IMR-90 (cell line): ENCODE data around the gene CIROP.

ENCODE experiments used
- BHLHE40 ChIP-seq: fragments of 150-350 bp; IDR thresholded peaks from 2 replicates; pipeline ENCODE4 v1.6.1; 2016; ENCODE audit warnings: mild to moderate bottlenecking, low read depth, low read length
- CEBPB ChIP-seq: IDR thresholded peaks from 2 replicates; pipeline ENCODE4 v1.6.1; 2012; ENCODE audit warnings: low read depth, low read length, improper control_type of control experiment
- CHD1 ChIP-seq: IDR thresholded peaks from 2 replicates; pipeline ENCODE4 v1.6.1; 2012; ENCODE audit warnings: low read depth, low read length, improper control_type of control experiment
- MAZ ChIP-seq: IDR thresholded peaks from 2 replicates; pipeline ENCODE4 v1.6.1; 2012; ENCODE audit warnings: low read depth, mild to moderate bottlenecking, low read length, improper control_type of control experiment, moderate library complexity, borderline replicate concordance
- MXI1 ChIP-seq: IDR thresholded peaks from 2 replicates; pipeline ENCODE4 v1.6.1; 2012; ENCODE audit warnings: low read depth, mild to moderate bottlenecking, low read length, moderate library complexity, borderline replicate concordance
- POLR2A ChIP-seq: IDR thresholded peaks from 2 replicates; pipeline ENCODE4 v1.6.1; 2012; ENCODE audit warnings: mild to moderate bottlenecking, low read depth, low read length
- RAD21 ChIP-seq: IDR thresholded peaks from 2 replicates; pipeline ENCODE4 v1.6.1; 2012; ENCODE audit warnings: low read length, improper control_type of control experiment
- RCOR1 ChIP-seq: IDR thresholded peaks from 2 replicates; pipeline ENCODE4 v1.6.1; 2012; ENCODE audit warnings: mild to moderate bottlenecking, low read length, improper control_type of control experiment; ENCODE audit not compliant: insufficient replicate concordance
- SMC3 ChIP-seq: fragments of 150-350 bp; IDR thresholded peaks from 2 replicates; pipeline ENCODE4 v1.6.1; 2016; ENCODE audit warnings: low read depth, mild to moderate bottlenecking, antibody characterized with exemption, low read length, moderate library complexity
- USF2 ChIP-seq: fragments of 150-350 bp; IDR thresholded peaks from 2 replicates; pipeline ENCODE4 v1.6.1; 2017; ENCODE audit warnings: mild to moderate bottlenecking, antibody characterized with exemption, low read length, low read depth
- TF ChIP-seq, protein P1 (sequence below): conservative IDR thresholded peaks from 2 replicates; pipeline ENCODE4 v1.5.1; 2012; ENCODE audit warnings: mild to moderate bottlenecking, low read depth, low read length, improper control_type of control experiment
- TF ChIP-seq, protein P2 (sequence below): fragments of 150-350 bp; IDR thresholded peaks from 2 replicates; pipeline ENCODE4 v1.6.1; 2016; ENCODE audit warnings: low read depth, mild to moderate bottlenecking, low read length, moderate library complexity, borderline replicate concordance

- TF ChIP-seq, protein P1, sequence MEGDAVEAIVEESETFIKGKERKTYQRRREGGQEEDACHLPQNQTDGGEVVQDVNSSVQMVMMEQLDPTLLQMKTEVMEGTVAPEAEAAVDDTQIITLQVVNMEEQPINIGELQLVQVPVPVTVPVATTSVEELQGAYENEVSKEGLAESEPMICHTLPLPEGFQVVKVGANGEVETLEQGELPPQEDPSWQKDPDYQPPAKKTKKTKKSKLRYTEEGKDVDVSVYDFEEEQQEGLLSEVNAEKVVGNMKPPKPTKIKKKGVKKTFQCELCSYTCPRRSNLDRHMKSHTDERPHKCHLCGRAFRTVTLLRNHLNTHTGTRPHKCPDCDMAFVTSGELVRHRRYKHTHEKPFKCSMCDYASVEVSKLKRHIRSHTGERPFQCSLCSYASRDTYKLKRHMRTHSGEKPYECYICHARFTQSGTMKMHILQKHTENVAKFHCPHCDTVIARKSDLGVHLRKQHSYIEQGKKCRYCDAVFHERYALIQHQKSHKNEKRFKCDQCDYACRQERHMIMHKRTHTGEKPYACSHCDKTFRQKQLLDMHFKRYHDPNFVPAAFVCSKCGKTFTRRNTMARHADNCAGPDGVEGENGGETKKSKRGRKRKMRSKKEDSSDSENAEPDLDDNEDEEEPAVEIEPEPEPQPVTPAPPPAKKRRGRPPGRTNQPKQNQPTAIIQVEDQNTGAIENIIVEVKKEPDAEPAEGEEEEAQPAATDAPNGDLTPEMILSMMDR: no peak
- TF ChIP-seq POLR2A: no peak
- no peak for TF ChIP-seq MAZ
- TF ChIP-seq, protein P2, sequence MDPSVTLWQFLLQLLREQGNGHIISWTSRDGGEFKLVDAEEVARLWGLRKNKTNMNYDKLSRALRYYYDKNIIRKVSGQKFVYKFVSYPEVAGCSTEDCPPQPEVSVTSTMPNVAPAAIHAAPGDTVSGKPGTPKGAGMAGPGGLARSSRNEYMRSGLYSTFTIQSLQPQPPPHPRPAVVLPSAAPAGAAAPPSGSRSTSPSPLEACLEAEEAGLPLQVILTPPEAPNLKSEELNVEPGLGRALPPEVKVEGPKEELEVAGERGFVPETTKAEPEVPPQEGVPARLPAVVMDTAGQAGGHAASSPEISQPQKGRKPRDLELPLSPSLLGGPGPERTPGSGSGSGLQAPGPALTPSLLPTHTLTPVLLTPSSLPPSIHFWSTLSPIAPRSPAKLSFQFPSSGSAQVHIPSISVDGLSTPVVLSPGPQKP: no peak
- no peak for TF ChIP-seq RAD21
- TF ChIP-seq RCOR1: no peak
- TF ChIP-seq MXI1: no peak
- no peak for TF ChIP-seq CHD1
- TF ChIP-seq USF2: no peak
- TF ChIP-seq CEBPB: no peak
- no peak for TF ChIP-seq BHLHE40
- no peak for TF ChIP-seq SMC3
Observed at GRCh38 chr14:23067847-23068788, 36.7 kb downstream of the CIROP start.
